ENCODE results near the gene FBXO48. TPM values are rescaled to one million over a fixed set of nuclear protein-coding genes. Genes with fewer than 3 reads are reported as not detected.

FBXO48 gene
- total and polyA plus RNA-seq, 10 of the 15 experiments (the other 5 are each of a cell fraction or from before 2014, with no cell fraction given): 0.56 to 2.3 (median 1.2) TPM

DNA sequence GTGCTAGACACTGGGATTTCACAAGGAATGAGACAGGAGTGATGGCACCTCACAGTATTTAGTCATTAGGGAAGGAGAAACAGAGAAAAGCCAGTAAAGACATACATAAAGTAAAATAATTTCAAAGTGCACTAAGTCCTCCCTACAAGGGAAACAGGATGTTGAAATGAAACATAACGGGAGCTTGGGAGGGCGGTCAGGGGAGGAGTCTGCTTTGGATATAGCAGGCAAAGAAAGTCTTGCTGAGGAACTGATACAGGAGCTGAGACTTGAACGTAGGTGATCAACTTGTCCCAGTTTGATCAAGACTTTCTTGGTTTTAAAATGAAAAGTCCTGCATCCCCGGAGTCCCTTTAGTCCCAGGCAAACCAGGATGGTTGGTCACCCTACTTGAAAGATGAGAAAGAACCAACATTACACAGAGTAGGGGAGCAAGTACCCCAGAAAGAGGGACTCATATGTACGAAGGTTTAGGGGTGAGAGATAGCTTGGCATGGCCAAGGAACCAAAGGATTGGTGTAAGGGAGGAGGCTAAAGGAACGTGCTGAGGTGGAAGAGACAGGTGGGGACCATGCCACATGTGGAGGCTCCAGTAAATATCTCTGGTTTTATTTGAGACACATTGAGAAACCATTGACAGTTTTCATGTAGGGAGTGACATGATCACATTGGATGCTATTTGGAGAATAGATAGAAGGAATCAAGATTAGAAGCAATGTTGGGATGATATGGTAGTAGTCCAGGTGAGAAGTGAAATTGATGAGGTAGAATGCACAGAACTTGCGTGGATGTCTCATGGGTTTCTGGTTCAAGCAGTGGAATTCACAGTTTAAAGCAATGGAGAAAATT, 28.4 kb downstream of the FBXO48 start:
- CTCF ChIA-PET: interaction anchor here (0.7 to 7.1 kb wide), 9 partner anchors 11 to 315 kb away, joined by 3 to 91 read pairs (median 27); partner anchors contain the start of gene PLEK
- Histone ChIP-seq H3K27ac (ENCODE audit: control insufficient read depth, insufficient read depth) (peak overlapping the region; percentile 81), H3K4me1 (ENCODE audit: control insufficient read depth, insufficient read depth, low read length) (peaks cover 33% of the 10 kb centered on the region), H3K27me3 (replicated peaks in 1 of 2; ENCODE audit: control insufficient read depth in 2 of 2, insufficient read depth in 2 of 2, low read length in 1 of 2) (no peaks in the 10 kb centered on the region), H3K9ac (ENCODE audit: control insufficient read depth, insufficient read depth, low read length) (peak overlapping the region; percentile 64), H3K4me3 (peak overlapping the region; percentile 41; the same call in 1 of the 2 replicates), H3K9me3 (replicated peaks; ENCODE audit: control insufficient read depth, insufficient read depth, low read length) (no peaks in the 10 kb centered on the region), H3K4me2 (ENCODE audit: control insufficient read depth, insufficient read depth) (peak overlapping the region; percentile 90), H3K79me2 (ENCODE audit: control insufficient read depth, insufficient read depth, low read length) (peaks cover 3% of the 10 kb centered on the region), H3K36me3 (ENCODE audit: control insufficient read depth in 2 of 2, insufficient read depth in 2 of 2, low read length in 1 of 2) (no peaks in the 10 kb centered on the region), H4K20me1 (ENCODE audit: control insufficient read depth, insufficient read depth) (no peaks in the 10 kb centered on the region), H2AFZ (ENCODE audit: control insufficient read depth, low read depth, low read length) (peak overlapping the region; percentile 80)
- intact Hi-C loops (cut with micrococcal nuclease; ENCODE audit: unreplicated experiment): no loop called here
- POLR2A ChIA-PET: interaction anchor here (0.7 to 5.1 kb wide), 8 partner anchors 11 to 74 kb away, joined by 3 to 70 read pairs (median 12); partner anchors contain the start of genes APLF, FBXO48 and PLEK
- ATAC-seq (peak; percentile 19), FAIRE-seq (no peak), DNase-seq (ENCODE audit: low read depth, low spot score) (no peak)
- TSS peak; percentile 99 for BruUV-seq (replicated peaks)
- 3% methylated on average over 7 of the region's 7 CpGs for WGBS (ENCODE audit: insufficient coverage, insufficient replicate concordance, low lambda C conversion rate, missing lambda C conversion rate)
- RAD21 ChIA-PET (ENCODE audit: unreplicated experiment): interaction anchor here (0.9 to 7.4 kb wide), 10 partner anchors 12 to 81 kb away, joined by 3 to 211 read pairs (median 62); partner anchors contain the start of gene PLEK
- SMC1A ChIA-PET (ENCODE audit: uncharacterized antibody, unreplicated experiment): interaction anchor here (1.0 to 9.4 kb wide), 8 partner anchors 11 to 317 kb away, joined by 5 to 259 read pairs (median 122); partner anchors contain the start of gene PLEK
- in situ Hi-C loops (cut with MboI): loop anchor here (25.0 kb wide), 1 partner anchor 2001 kb away; the partner anchor contains the start of gene MEIS1
- TF ChIP-seq LARP7 (IDR thresholded peaks at IDR 0.05) (no peak), CREB1 (IDR thresholded peaks at IDR 0.05; ENCODE audit: low read depth) (peak; percentile 45; the same call in 1 of the 2 replicates), SMAD1 (IDR thresholded peaks at IDR 0.05; ENCODE audit: low read depth, partially characterized antibody) (peak; percentile 73), NFXL1 (IDR thresholded peaks at IDR 0.05; ENCODE audit: borderline replicate concordance) (no peak), FOXM1 (IDR thresholded peaks at IDR 0.05; ENCODE audit: low read depth, low read length) (peak; percentile 64; the same call in 1 of the 2 replicates), TCF12 (IDR thresholded peaks at IDR 0.05; ENCODE audit: low read depth, low read length) (no peak), HDAC2 (IDR thresholded peaks at IDR 0.05) (no peak), BRCA1 (IDR thresholded peaks at IDR 0.05; ENCODE audit: low read depth, low read length) (no peak), ZNF622 (IDR thresholded peaks at IDR 0.05) (no peak), FOXK2 (IDR thresholded peaks at IDR 0.05) (no peak), TCF7 (IDR thresholded peaks at IDR 0.05; ENCODE audit: borderline replicate concordance) (peak; percentile 37; the same call in 1 of the 2 replicates), POLR2A (IDR thresholded peaks at IDR 0.05; ENCODE audit: low read depth, low read length) (peak; percentile 85), MXI1 (IDR thresholded peaks at IDR 0.05; ENCODE audit: low read depth, low read length) (no peak), MEF2B (IDR thresholded peaks at IDR 0.05; ENCODE audit: partially characterized antibody, poor library complexity, severe bottlenecking) (no peak)
- TF ChIP-seq, protein P1, sequence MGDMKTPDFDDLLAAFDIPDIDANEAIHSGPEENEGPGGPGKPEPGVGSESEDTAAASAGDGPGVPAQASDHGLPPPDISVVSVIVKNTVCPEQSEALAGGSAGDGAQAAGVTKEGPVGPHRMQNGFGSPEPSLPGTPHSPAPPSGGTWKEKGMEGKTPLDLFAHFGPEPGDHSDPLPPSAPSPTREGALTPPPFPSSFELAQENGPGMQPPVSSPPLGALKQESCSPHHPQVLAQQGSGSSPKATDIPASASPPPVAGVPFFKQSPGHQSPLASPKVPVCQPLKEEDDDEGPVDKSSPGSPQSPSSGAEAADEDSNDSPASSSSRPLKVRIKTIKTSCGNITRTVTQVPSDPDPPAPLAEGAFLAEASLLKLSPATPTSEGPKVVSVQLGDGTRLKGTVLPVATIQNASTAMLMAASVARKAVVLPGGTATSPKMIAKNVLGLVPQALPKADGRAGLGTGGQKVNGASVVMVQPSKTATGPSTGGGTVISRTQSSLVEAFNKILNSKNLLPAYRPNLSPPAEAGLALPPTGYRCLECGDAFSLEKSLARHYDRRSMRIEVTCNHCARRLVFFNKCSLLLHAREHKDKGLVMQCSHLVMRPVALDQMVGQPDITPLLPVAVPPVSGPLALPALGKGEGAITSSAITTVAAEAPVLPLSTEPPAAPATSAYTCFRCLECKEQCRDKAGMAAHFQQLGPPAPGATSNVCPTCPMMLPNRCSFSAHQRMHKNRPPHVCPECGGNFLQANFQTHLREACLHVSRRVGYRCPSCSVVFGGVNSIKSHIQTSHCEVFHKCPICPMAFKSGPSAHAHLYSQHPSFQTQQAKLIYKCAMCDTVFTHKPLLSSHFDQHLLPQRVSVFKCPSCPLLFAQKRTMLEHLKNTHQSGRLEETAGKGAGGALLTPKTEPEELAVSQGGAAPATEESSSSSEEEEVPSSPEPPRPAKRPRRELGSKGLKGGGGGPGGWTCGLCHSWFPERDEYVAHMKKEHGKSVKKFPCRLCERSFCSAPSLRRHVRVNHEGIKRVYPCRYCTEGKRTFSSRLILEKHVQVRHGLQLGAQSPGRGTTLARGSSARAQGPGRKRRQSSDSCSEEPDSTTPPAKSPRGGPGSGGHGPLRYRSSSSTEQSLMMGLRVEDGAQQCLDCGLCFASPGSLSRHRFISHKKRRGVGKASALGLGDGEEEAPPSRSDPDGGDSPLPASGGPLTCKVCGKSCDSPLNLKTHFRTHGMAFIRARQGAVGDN (IDR thresholded peaks at IDR 0.05): no peak
- TF ChIP-seq, protein P2, sequence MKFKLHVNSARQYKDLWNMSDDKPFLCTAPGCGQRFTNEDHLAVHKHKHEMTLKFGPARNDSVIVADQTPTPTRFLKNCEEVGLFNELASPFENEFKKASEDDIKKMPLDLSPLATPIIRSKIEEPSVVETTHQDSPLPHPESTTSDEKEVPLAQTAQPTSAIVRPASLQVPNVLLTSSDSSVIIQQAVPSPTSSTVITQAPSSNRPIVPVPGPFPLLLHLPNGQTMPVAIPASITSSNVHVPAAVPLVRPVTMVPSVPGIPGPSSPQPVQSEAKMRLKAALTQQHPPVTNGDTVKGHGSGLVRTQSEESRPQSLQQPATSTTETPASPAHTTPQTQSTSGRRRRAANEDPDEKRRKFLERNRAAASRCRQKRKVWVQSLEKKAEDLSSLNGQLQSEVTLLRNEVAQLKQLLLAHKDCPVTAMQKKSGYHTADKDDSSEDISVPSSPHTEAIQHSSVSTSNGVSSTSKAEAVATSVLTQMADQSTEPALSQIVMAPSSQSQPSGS (IDR thresholded peaks at IDR 0.05; ENCODE audit: low read length): peak; percentile 62; the same call in 1 of the 2 replicates
- TF ChIP-seq, protein P3, sequence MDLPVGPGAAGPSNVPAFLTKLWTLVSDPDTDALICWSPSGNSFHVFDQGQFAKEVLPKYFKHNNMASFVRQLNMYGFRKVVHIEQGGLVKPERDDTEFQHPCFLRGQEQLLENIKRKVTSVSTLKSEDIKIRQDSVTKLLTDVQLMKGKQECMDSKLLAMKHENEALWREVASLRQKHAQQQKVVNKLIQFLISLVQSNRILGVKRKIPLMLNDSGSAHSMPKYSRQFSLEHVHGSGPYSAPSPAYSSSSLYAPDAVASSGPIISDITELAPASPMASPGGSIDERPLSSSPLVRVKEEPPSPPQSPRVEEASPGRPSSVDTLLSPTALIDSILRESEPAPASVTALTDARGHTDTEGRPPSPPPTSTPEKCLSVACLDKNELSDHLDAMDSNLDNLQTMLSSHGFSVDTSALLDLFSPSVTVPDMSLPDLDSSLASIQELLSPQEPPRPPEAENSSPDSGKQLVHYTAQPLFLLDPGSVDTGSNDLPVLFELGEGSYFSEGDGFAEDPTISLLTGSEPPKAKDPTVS (IDR thresholded peaks at IDR 0.05; ENCODE audit: low read depth, low read length): no peak
